Measurements from ENCODE around the gene ARHGAP15. TPM values are rescaled to one million over a fixed set of nuclear protein-coding genes. Genes with fewer than 3 reads are reported as not detected.

The ARHGAP15 gene
- total RNA-seq, 1 donor, result 334 TPM

GRCh38 chr2:143334837-143335236 lies 205.6 kb downstream of the ARHGAP15 start:
- H3K27me3 ChIP-seq (ENCODE audit: insufficient read depth, low read length), result no peaks in the 10 kb centered on the region
- H3K4me3 ChIP-seq (ENCODE audit: low read length), result no peak overlapping the region
- H3K4me1 ChIP-seq (ENCODE audit: insufficient read depth, low read length), result no peaks in the 10 kb centered on the region
- no peaks in the 10 kb centered on the region for H3K9me3 ChIP-seq (ENCODE audit: low read depth, low read length)

DNA sequence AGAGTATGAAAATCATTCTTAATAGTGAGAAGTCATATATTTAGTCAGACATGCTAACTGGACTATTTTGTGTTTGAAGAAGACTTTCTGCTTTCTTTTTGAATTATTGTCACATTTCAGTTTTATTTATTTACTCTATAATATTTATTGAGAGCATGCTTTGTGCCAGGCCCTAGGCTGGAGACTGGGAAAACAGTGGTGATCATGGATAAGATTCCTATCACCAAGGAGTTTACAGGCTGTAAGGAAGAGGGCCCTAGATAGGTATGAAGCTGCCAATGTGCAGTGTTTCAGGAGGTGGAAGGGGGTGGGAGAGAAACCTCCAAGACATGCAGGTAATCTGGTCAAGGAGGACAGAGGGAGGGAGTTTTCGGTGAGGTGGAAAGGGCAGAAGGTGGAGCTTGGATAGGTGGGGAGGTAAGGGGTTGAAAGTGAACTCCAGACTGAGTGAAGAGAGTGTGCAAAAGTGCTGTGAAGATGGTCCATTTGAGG lies 207.5 kb downstream of the ARHGAP15 start:
- no peaks in the 10 kb centered on the region for H3K4me1 ChIP-seq (ENCODE audit: insufficient read depth, low read length)
- H3K4me3 ChIP-seq (ENCODE audit: low read length), result no peak overlapping the region
- no peaks in the 10 kb centered on the region for H3K9me3 ChIP-seq (ENCODE audit: low read depth, low read length)
- H3K27me3 ChIP-seq (ENCODE audit: insufficient read depth, low read length), result no peaks in the 10 kb centered on the region

GRCh38 chr2:143341478-143341877 lies 212.3 kb downstream of the ARHGAP15 start:
- Histone ChIP-seq H3K9me3 (ENCODE audit: low read depth, low read length) (no peaks in the 10 kb centered on the region), H3K4me3 (ENCODE audit: low read length) (no peak overlapping the region), H3K27me3 (ENCODE audit: insufficient read depth, low read length) (no peaks in the 10 kb centered on the region), H3K4me1 (ENCODE audit: insufficient read depth, low read length) (no peaks in the 10 kb centered on the region)

GRCh38 chr2:143344780-143345179 lies 215.6 kb downstream of the ARHGAP15 start:
- Histone ChIP-seq H3K4me1 (ENCODE audit: insufficient read depth, low read length) (no peaks in the 10 kb centered on the region), H3K27me3 (ENCODE audit: insufficient read depth, low read length) (no peaks in the 10 kb centered on the region), H3K9me3 (ENCODE audit: low read depth, low read length) (no peaks in the 10 kb centered on the region), H3K4me3 (ENCODE audit: low read length) (no peak overlapping the region)

DNA sequence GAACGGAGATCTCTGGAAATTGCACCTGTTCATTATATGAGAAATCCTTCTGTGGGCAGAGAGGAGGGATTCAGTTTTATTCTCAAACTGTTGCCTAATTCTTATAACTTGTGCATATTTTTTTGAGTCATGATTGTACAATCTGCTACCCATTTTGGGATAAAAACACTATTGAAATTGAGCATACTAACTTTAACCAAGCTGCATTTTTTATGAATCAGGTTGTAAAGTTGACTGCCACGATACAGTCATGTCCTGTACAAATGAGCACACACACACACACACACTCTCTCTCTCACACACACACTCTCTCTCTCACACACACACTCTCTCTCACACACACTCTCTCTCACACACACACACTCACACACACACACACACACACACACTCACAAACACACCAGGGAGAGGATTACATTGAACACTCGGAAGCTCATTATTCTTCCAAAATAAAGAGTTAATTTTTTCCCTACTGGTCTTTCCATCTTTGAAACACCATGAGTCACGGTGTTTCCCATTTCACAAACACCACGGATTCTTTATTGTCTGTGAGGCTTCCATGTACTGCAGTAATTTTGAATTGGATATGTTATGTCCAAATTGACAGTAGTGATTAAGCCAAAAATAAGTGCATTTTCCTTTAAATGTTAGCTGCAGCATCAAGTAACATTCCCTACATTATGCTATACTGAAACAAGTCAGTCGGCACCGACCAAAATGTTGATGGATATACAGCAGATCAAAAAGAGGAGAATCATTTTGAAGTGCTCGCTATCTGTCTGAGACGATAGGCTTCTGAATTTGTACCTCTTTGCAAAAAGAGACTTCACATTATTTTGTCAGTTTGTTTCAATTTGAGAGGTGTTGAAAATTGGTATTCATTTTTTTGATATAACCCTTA lies 216.9 kb downstream of the ARHGAP15 start:
- Histone ChIP-seq H3K4me1 (ENCODE audit: insufficient read depth, low read length) (no peaks in the 10 kb centered on the region), H3K9me3 (ENCODE audit: low read depth, low read length) (no peaks in the 10 kb centered on the region), H3K27me3 (ENCODE audit: insufficient read depth, low read length) (no peaks in the 10 kb centered on the region), H3K4me3 (ENCODE audit: low read length) (no peak overlapping the region)

DNA sequence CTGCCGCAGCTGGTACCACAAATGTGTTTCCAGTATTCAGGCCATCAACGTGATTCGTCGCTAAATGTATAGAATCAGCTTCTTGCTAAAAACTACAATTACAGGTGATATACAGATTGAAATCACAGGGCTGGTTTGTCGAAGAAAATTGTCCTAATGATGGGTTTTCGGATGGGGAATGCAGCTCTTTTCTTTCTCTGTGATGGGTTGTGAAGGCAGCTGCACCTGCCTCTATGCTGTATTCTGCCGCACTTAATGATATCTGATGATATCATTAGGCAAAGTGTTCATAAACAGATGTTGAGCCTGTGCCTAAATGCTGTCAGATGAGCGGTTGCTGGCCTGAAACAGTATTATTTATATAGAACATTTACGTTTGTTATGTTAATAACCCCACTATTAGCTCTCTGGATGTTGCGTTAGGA lies 218.1 kb downstream of the ARHGAP15 start:
- Histone ChIP-seq H3K27me3 (ENCODE audit: insufficient read depth, low read length) (no peaks in the 10 kb centered on the region), H3K9me3 (ENCODE audit: low read depth, low read length) (no peaks in the 10 kb centered on the region), H3K4me3 (ENCODE audit: low read length) (no peak overlapping the region), H3K4me1 (ENCODE audit: insufficient read depth, low read length) (no peaks in the 10 kb centered on the region)

GRCh38 chr2:143347901-143348414 lies 218.7 kb downstream of the ARHGAP15 start:
- H3K27me3 ChIP-seq (ENCODE audit: insufficient read depth, low read length), result no peaks in the 10 kb centered on the region
- H3K9me3 ChIP-seq (ENCODE audit: low read depth, low read length), result no peaks in the 10 kb centered on the region
- no peak overlapping the region for H3K4me3 ChIP-seq (ENCODE audit: low read length)
- H3K4me1 ChIP-seq (ENCODE audit: insufficient read depth, low read length), result no peaks in the 10 kb centered on the region

DNA sequence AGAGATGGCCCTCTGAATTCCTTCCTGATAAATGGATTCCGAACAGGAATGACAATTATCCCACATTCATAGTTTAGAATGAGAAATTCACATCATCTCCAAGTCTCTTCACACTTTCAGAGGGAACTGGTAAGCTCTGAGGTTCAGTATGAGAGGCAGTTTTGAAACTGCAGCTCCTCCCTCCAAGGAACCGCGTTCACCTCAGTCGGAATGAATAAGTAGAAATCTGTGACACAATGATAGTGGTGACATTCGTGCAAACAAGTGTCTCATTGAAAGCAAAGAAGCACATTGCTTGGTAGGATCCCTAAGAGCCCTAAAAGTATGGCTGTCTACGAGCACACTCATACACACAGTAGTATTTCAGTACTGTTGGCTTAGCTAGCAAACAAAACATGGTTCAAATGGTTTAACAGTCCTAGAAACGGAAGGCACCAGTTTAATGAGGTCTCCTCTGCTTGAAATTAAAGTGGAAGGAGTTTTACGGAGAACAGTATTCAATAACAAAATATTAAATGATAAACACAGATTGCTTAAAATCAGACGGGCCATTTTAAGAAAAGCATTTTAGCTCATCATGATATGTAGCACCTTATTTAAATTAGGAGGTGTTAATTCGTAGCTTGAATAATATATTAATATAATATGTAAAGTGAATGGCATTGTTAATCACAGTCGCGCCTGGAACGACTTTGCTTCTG lies 225.0 kb downstream of the ARHGAP15 start:
- peaks cover 5% of the 10 kb centered on the region for H3K4me1 ChIP-seq (ENCODE audit: insufficient read depth, low read length)
- no peak overlapping the region for H3K4me3 ChIP-seq (ENCODE audit: low read length)
- H3K27me3 ChIP-seq (ENCODE audit: insufficient read depth, low read length), result no peaks in the 10 kb centered on the region
- H3K9me3 ChIP-seq (ENCODE audit: low read depth, low read length), result no peaks in the 10 kb centered on the region

GRCh38 chr2:143355870-143356269 lies 226.7 kb downstream of the ARHGAP15 start:
- H3K27me3 ChIP-seq (ENCODE audit: insufficient read depth, low read length), result no peaks in the 10 kb centered on the region

GRCh38 chr2:143356336-143356735 lies 227.1 kb downstream of the ARHGAP15 start:
- Histone ChIP-seq H3K4me3 (ENCODE audit: low read length) (no peak overlapping the region), H3K9me3 (ENCODE audit: low read depth, low read length) (no peaks in the 10 kb centered on the region), H3K4me1 (ENCODE audit: insufficient read depth, low read length) (peaks cover 5% of the 10 kb centered on the region), H3K27me3 (ENCODE audit: insufficient read depth, low read length) (no peaks in the 10 kb centered on the region)

More at GRCh38 chr2:143355870-143356269, 226.7 kb downstream of the ARHGAP15 start:
- no peak overlapping the region for H3K4me3 ChIP-seq (ENCODE audit: low read length)
- peaks cover 5% of the 10 kb centered on the region for H3K4me1 ChIP-seq (ENCODE audit: insufficient read depth, low read length)
- H3K9me3 ChIP-seq (ENCODE audit: low read depth, low read length), result no peaks in the 10 kb centered on the region

DNA sequence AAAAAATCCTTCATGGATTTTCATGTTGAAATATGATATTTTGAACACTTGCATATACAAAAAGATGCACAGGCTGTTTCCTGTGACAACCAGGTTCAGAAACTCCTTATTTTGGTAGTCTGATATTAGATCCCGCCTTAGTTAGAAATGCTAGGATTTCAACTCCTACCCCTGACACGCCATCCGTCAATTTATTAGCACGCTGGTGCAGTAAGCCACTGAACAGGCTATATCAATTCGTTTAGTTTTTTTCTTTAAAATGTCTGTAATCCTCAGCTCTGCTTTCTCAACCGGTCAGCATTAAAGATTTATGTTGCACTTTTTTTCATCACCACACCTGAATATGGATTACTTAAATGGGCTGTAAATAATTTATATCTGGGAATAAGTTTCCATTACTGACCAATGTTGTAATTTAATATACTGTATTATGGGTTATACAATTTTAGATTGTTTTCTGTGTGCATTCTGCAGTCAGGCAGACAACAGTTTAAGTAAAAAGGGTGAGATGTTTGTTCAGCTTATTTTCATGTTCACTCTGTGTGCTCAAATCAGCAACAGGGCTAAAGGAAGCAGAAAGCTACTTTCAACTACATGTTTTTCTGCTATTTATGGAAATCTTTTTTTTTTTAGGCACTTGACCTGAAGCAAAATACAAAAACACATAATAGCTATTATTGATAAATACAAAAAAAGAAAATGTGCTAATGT lies 227.7 kb downstream of the ARHGAP15 start:
- no peaks in the 10 kb centered on the region for H3K9me3 ChIP-seq (ENCODE audit: low read depth, low read length)
- no peak overlapping the region for H3K4me3 ChIP-seq (ENCODE audit: low read length)
- H3K27me3 ChIP-seq (ENCODE audit: insufficient read depth, low read length), result no peaks in the 10 kb centered on the region
- peaks cover 5% of the 10 kb centered on the region for H3K4me1 ChIP-seq (ENCODE audit: insufficient read depth, low read length)

GRCh38 chr2:143357966-143358365 lies 228.7 kb downstream of the ARHGAP15 start:
- H3K4me1 ChIP-seq (ENCODE audit: insufficient read depth, low read length), result peaks cover 5% of the 10 kb centered on the region
- H3K27me3 ChIP-seq (ENCODE audit: insufficient read depth, low read length), result no peaks in the 10 kb centered on the region
- H3K4me3 ChIP-seq (ENCODE audit: low read length), result no peak overlapping the region
- H3K9me3 ChIP-seq (ENCODE audit: low read depth, low read length), result no peaks in the 10 kb centered on the region

- H3K4me3 ChIP-seq (ENCODE audit: low read length), result no peak overlapping the region
- no peaks in the 10 kb centered on the region for H3K4me1 ChIP-seq (ENCODE audit: insufficient read depth, low read length)
- H3K9me3 ChIP-seq (ENCODE audit: low read depth, low read length), result no peaks in the 10 kb centered on the region
- H3K27me3 ChIP-seq (ENCODE audit: insufficient read depth, low read length), result no peaks in the 10 kb centered on the region
Observed at GRCh38 chr2:143361346-143361745, 232.1 kb downstream of the ARHGAP15 start.

DNA sequence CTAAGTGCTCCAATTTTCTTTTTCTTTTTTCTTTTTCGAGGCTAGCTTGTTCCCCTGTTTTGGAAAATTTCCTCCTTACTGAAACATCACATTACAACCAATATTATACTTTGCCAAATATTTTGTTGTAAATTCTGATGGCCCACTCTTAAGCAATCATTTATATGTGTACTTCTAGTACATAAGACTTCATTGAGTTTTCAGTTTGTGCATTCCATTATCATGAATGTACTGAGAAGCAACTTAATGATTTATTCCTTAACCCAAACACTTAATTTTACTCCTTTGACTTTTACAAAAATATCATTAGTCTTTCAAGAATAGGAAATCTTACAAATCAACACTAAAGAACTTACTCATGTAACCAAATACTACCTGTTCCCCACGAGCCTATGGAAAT lies 242.4 kb downstream of the ARHGAP15 start:
- H3K4me3 ChIP-seq (ENCODE audit: low read length), result no peak overlapping the region
- no peaks in the 10 kb centered on the region for H3K27me3 ChIP-seq (ENCODE audit: insufficient read depth, low read length)
- no peaks in the 10 kb centered on the region for H3K4me1 ChIP-seq (ENCODE audit: insufficient read depth, low read length)
- H3K9me3 ChIP-seq (ENCODE audit: low read depth, low read length), result no peaks in the 10 kb centered on the region
